ENCODE results near the gene FBXL20.
"Not testable (repeated sequence)": the region's sequence is repeated elsewhere in the genome, so short reads cannot be mapped to it uniquely, and the experiment has no call there.

GRCh38 chr17:39439868-39440267 is 38.4 kb upstream of the FBXL20 start:
- TF ChIP-seq ARNTL (CRISPR knock-in tag; IDR thresholded peaks at IDR 0.05; ENCODE audit: borderline replicate concordance, low read depth); OSR1 (CRISPR knock-in tag; IDR thresholded peaks at IDR 0.05); ESRRG (CRISPR knock-in tag; IDR thresholded peaks at IDR 0.05); RARB (CRISPR knock-in tag; IDR thresholded peaks at IDR 0.05): not testable (repeated sequence)
